ENCODE data around the gene OR52K2.
"Not testable (repeated sequence)": the region's sequence is repeated elsewhere in the genome, so short reads cannot be mapped to it uniquely, and the experiment has no call there.

OR52K2 gene

DNA sequence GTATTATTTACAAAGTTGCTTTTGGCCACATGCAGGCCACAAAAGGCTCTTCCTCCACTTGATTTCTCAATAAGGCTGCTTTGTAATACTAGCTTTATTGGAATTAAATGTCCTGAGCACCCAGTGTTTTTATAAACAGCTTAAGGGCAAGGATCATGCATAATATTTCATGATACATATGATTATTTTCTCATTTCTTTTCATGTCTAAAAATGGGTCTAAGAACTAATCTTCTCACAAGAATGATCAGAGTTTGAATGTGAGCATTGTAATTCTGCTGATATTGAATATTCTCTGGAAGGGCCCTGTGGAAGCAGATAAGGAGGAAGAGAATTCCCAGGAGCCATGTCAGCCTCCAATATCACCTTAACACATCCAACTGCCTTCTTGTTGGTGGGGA lies at the start of gene OR52K2:
Gene OR52K2, plus strand, starts transcription at position 301 of the 400 bp plus-strand sequence. Its CDS starts 45 bp downstream, at position 346.
- Histone ChIP-seq H3K9me3 (ENCODE audit: control insufficient read depth, low read length) (no peaks in the 10 kb centered on the region), H3K27me3 (replicated peaks; ENCODE audit: control insufficient read depth, insufficient read depth, low read length) (no peaks in the 10 kb centered on the region), H3K4me1 (ENCODE audit: control insufficient read depth, insufficient read depth, low read length) (no peaks in the 10 kb centered on the region), H3K9ac (ENCODE audit: low read length) (no peak within 1 kb of the TSS), H3K4me3 (ENCODE audit: low read length) (no peak within 1 kb of the TSS), H3K36me3 (ENCODE audit: control insufficient read depth, insufficient read depth, low read length, severe bottlenecking) (no peaks in the 10 kb centered on the region)
- DNase-seq (ENCODE audit: low read depth): no peak

DNA sequence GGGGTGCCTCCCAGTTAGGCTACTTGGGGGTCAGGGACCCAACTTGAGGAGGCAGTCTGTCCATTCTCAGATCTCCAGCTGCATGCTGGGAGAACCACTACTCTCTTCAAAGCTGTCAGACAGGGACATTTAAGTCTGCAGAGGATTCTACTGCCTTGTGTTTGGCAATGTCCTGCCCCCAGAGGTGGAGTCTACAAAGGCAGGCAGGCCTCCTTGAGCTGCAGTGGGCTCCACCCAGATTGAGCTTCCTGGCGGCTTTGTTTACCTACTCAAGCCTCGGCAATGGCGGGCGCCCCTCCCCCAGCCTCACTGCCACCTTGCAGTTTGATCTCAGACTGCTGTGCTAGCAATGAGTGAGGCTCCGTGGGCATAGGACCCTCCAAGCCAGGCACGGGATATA lies 42.9 kb upstream of the OR52K2 start:
- not testable (repeated sequence) for H3K36me3 ChIP-seq (ENCODE audit: control insufficient read depth, insufficient read depth, low read length, severe bottlenecking); DNase-seq (ENCODE audit: low read depth)

DNA sequence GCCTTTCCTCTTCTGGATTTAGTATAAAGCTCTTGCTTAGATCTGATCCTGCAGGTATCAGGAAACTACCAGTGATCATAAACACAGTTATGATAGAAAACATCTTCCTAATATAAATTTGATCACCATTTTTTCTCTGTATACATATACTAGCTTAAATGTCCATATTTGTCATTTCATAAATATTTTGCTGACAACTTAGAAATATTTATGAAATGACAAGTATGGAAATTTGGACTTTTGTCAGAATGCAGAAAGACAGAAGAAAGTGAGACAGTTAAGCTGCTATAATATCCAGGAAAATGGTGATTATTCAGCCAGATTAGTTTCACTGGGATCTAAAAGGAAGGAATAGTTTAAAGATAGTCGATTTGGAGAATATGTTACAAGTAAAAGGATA lies 32.8 kb upstream of the OR52K2 start:
- Histone ChIP-seq H3K9me3 (ENCODE audit: control insufficient read depth, low read length) (no peaks in the 10 kb centered on the region), H3K4me3 (ENCODE audit: low read length) (no peak overlapping the region), H3K27me3 (replicated peaks; ENCODE audit: control insufficient read depth, insufficient read depth, low read length) (no peaks in the 10 kb centered on the region), H3K36me3 (ENCODE audit: control insufficient read depth, insufficient read depth, low read length, severe bottlenecking) (no peaks in the 10 kb centered on the region), H3K9ac (ENCODE audit: low read length) (no peak overlapping the region), H3K4me1 (ENCODE audit: control insufficient read depth, insufficient read depth, low read length) (no peaks in the 10 kb centered on the region)
- DNase-seq (ENCODE audit: low read depth): no peak

More for the DNA sequence above, 42.9 kb upstream of the OR52K2 start:
- H3K9ac ChIP-seq (ENCODE audit: low read length); H3K4me1 ChIP-seq (ENCODE audit: control insufficient read depth, insufficient read depth, low read length); H3K27me3 ChIP-seq (replicated peaks; ENCODE audit: control insufficient read depth, insufficient read depth, low read length); H3K9me3 ChIP-seq (ENCODE audit: control insufficient read depth, low read length); H3K4me3 ChIP-seq (ENCODE audit: low read length): not testable (repeated sequence)

DNA sequence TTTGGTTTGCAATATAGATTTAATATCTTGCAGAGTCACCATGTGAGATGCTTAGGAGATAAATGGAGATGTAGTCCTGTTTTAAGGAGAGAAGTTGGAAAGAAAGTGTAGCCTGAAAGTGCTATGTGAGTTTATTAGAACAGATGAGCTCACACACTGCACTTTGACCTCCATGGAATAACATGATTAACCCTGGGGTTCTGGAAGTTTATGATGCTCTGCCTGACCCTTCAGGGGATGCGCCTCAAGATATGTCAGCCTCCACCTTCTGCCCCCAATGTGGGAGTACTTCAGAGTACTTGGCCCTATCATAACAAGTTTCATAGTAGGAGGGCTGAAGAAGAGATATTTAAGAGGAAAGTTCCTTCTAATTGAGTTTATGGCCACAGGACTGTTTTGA lies 32.3 kb upstream of the OR52K2 start:
- Histone ChIP-seq H3K9me3 (ENCODE audit: control insufficient read depth, low read length) (no peaks in the 10 kb centered on the region), H3K4me3 (ENCODE audit: low read length) (no peak overlapping the region), H3K36me3 (ENCODE audit: control insufficient read depth, insufficient read depth, low read length, severe bottlenecking) (no peaks in the 10 kb centered on the region), H3K27me3 (replicated peaks; ENCODE audit: control insufficient read depth, insufficient read depth, low read length) (no peaks in the 10 kb centered on the region), H3K4me1 (ENCODE audit: control insufficient read depth, insufficient read depth, low read length) (no peaks in the 10 kb centered on the region), H3K9ac (ENCODE audit: low read length) (no peak overlapping the region)
- DNase-seq (ENCODE audit: low read depth): no peak

DNA sequence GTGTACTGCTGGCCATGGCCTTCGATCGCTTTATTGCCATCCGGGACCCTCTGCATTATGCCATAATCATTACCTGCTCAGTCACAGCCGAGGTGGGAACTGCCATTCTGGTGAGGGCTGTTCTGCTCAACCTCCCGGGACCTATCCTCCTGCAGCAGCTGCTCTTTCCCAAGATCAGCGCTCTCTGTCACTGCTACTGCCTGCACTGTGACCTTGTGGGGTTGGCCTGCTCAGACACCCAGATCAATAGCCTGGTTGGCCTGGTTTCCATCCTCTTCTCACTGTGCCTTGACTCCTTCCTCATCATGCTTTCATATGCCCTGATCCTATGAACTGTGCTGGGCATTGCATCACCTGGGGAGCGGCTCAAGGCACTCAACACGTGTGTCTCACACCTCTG lies 30.7 kb upstream of the OR52K2 start:
- Histone ChIP-seq H3K36me3 (ENCODE audit: control insufficient read depth, insufficient read depth, low read length, severe bottlenecking) (no peaks in the 10 kb centered on the region), H3K4me3 (ENCODE audit: low read length) (no peak overlapping the region), H3K4me1 (ENCODE audit: control insufficient read depth, insufficient read depth, low read length) (no peaks in the 10 kb centered on the region), H3K9me3 (ENCODE audit: control insufficient read depth, low read length) (no peaks in the 10 kb centered on the region), H3K9ac (ENCODE audit: low read length) (no peak overlapping the region), H3K27me3 (replicated peaks; ENCODE audit: control insufficient read depth, insufficient read depth, low read length) (no peaks in the 10 kb centered on the region)
- no peak for DNase-seq (ENCODE audit: low read depth)

DNA sequence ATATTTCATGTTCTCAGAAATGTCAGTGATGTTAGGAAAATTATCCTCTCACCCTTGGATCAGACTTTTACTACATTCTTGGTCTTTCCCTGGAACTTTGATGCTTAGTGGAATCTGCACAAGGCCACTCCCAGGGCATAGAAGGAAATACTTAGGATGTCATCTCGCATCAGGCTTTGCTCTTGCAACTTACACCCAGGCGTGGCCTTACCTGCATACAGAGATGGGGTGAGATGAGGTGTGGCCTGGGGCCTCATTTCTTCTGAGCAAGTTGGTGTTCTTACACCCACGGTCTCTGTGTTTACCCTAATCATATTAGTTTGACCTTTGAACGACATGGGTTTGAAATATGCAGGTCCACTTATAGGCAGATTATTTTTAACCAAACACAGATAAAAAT lies 19.0 kb upstream of the OR52K2 start:
- Histone ChIP-seq H3K4me3 (ENCODE audit: low read length) (no peak overlapping the region), H3K9me3 (ENCODE audit: control insufficient read depth, low read length) (no peaks in the 10 kb centered on the region), H3K36me3 (ENCODE audit: control insufficient read depth, insufficient read depth, low read length, severe bottlenecking) (no peaks in the 10 kb centered on the region), H3K27me3 (replicated peaks; ENCODE audit: control insufficient read depth, insufficient read depth, low read length) (peaks cover 3% of the 10 kb centered on the region), H3K4me1 (ENCODE audit: control insufficient read depth, insufficient read depth, low read length) (no peaks in the 10 kb centered on the region), H3K9ac (ENCODE audit: low read length) (no peak overlapping the region)
- no peak for DNase-seq (ENCODE audit: low read depth)

DNA sequence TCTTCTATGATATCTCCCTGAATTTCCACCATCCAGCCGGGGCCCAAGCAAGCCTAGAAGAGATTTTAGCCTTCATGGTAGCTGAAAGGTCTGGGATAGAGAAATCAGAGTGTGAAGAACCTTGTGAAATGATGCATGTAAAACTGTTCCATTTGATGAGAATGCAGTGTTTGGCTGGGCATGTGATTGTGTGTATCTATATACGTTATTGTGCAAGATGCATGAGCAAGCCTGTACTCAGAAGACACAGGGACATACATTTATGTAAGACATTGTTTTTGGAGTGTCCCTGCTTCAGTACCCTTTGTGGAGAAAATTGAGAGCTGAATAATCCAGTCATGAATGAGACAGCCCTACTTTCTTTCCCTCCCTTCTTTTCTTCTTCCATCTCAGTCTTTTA lies 15.2 kb upstream of the OR52K2 start:
- H3K36me3 ChIP-seq (ENCODE audit: control insufficient read depth, insufficient read depth, low read length, severe bottlenecking): no peaks in the 10 kb centered on the region
- peaks cover 6% of the 10 kb centered on the region for H3K27me3 ChIP-seq (replicated peaks; ENCODE audit: control insufficient read depth, insufficient read depth, low read length)
- no peak overlapping the region for H3K9ac ChIP-seq (ENCODE audit: low read length)
- H3K4me3 ChIP-seq (ENCODE audit: low read length): no peak overlapping the region
- H3K4me1 ChIP-seq (ENCODE audit: control insufficient read depth, insufficient read depth, low read length): no peaks in the 10 kb centered on the region
- no peaks in the 10 kb centered on the region for H3K9me3 ChIP-seq (ENCODE audit: control insufficient read depth, low read length)
- DNase-seq (ENCODE audit: low read depth): no peak

DNA sequence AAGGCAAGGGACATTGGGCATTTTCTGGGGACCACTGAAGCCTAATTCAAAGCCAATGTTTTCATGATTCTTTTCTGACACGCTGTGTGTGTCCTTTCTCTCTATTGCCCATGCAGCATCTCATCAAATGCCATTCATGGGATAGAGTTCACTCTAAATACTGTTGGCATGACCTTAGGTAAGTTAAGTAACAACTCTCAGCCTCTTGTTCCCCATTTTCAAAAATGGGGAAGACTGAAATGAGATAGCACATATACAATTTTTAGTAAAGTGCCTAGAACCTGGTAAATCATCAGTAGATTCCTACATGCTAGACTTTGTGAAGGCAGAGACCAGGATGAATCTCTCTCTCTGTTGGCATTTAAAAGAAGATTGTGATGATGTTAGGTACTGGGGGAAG lies 12.7 kb upstream of the OR52K2 start:
- Histone ChIP-seq H3K36me3 (ENCODE audit: control insufficient read depth, insufficient read depth, low read length, severe bottlenecking) (no peaks in the 10 kb centered on the region), H3K27me3 (replicated peaks; ENCODE audit: control insufficient read depth, insufficient read depth, low read length) (peaks cover 6% of the 10 kb centered on the region), H3K9me3 (ENCODE audit: control insufficient read depth, low read length) (no peaks in the 10 kb centered on the region), H3K4me1 (ENCODE audit: control insufficient read depth, insufficient read depth, low read length) (no peaks in the 10 kb centered on the region), H3K9ac (ENCODE audit: low read length) (no peak overlapping the region), H3K4me3 (ENCODE audit: low read length) (no peak overlapping the region)
- no peak for DNase-seq (ENCODE audit: low read depth)

DNA sequence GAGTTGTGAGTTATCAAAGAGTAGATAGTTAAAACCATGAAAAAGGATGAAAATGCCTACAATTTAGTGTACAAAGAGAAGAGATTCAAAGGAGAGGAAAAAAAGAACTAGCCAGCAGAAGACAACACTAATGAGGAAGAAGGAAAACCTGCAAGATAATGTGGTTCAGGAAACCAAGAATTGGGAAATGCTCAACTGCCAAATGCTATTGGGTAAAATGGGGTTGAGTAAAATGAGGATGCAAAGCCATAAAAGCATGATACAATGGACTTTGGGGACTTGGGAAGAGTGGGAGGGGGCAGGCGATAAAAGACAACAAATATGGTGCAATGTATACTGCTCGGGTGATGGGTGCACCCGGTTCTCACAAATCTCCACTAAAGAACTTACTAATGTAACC lies 7.6 kb upstream of the OR52K2 start:
- no peak overlapping the region for H3K9ac ChIP-seq (ENCODE audit: low read length)
- H3K4me1 ChIP-seq (ENCODE audit: control insufficient read depth, insufficient read depth, low read length): no peaks in the 10 kb centered on the region
- no peaks in the 10 kb centered on the region for H3K36me3 ChIP-seq (ENCODE audit: control insufficient read depth, insufficient read depth, low read length, severe bottlenecking)
- no peak overlapping the region for H3K4me3 ChIP-seq (ENCODE audit: low read length)
- H3K9me3 ChIP-seq (ENCODE audit: control insufficient read depth, low read length): no peaks in the 10 kb centered on the region
- no peak for DNase-seq (ENCODE audit: low read depth)
- no peaks in the 10 kb centered on the region for H3K27me3 ChIP-seq (replicated peaks; ENCODE audit: control insufficient read depth, insufficient read depth, low read length)

DNA sequence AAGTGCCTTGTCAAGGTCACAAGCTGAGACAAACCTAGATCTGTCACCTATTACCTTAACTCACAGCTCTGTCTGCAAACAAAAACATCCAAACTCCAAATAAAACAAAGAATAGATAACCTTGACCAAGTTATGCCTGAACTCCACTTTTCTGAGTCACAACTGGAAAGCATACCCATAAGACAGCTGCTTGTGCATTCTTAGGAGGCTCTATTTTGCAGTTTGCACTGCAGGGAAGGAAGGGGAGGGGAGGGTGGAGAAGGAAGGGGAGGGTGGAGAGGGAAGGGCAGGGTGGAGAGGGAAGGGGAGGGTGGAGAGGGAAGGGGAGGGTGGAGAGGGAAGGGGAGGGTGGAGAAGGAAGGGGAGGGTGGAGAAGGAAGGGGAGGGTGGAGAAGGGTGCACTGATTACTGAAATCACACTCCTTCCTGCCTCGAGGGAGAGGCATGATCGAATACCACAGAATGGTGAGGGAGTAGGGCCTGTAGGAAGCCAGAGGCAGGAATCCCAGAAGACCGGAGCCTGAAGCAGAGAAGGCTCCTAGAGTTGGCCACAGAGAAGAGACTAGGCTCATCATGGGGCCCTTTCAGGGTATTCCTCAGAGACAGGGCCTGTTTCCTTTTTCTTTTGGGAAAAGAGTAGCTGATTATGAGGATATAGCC lies 5.7 kb upstream of the OR52K2 start:
- no peaks in the 10 kb centered on the region for H3K36me3 ChIP-seq (ENCODE audit: control insufficient read depth, insufficient read depth, low read length, severe bottlenecking)
- no peak for DNase-seq (ENCODE audit: low read depth)
- H3K4me1 ChIP-seq (ENCODE audit: control insufficient read depth, insufficient read depth, low read length): no peaks in the 10 kb centered on the region

DNA sequence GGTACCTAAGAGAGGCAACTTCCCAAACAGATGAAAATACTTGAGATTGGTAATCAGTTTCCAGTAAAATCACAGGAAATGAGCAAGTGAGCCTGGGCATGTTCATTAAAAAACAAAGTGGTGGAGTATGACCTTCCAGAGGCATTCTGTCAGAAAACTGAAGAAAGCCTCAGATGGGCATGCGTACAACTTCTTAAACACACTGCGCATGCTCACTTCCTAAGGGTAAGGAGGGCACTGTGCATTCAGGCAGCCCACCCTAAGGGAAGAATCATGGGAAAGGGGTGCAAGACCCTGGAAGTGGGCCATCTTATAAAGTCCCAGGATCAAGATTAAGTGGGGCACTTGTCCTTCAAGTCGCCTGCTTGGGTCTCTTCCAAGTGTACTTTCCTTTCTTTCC lies 4.0 kb downstream of the OR52K2 start:
- Histone ChIP-seq H3K27me3 (replicated peaks; ENCODE audit: control insufficient read depth, insufficient read depth, low read length) (no peaks in the 10 kb centered on the region), H3K4me1 (ENCODE audit: control insufficient read depth, insufficient read depth, low read length) (no peaks in the 10 kb centered on the region)
- no peak for DNase-seq (ENCODE audit: low read depth)

More for the DNA sequence above, 5.7 kb upstream of the OR52K2 start:
- no peaks in the 10 kb centered on the region for H3K27me3 ChIP-seq (replicated peaks; ENCODE audit: control insufficient read depth, insufficient read depth, low read length)
- H3K4me3 ChIP-seq (ENCODE audit: low read length): no peak overlapping the region
- no peaks in the 10 kb centered on the region for H3K9me3 ChIP-seq (ENCODE audit: control insufficient read depth, low read length)
- no peak overlapping the region for H3K9ac ChIP-seq (ENCODE audit: low read length)

DNA sequence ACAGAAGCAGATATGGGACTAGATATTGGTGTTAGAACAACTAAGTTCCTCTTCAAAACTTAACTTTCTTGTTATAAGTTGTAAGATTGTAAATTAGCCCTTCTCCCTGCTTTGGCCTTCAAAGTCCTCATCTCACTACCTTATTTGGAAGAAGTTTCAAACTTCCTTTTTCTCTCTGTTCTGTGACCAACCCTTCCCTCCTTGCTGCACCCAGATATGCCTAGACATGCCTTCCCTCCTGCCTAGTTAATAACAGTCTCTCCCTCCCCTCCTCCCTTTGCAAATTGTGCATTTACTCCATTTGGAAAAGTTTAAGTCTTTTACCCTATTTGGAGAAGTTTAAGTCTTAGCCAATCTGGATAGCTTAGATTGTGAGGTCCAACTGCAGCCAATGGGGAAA lies 4.9 kb downstream of the OR52K2 start:
- H3K9ac ChIP-seq (ENCODE audit: low read length): no peak overlapping the region
- DNase-seq (ENCODE audit: low read depth): no peak
- peaks cover 8% of the 10 kb centered on the region for H3K9me3 ChIP-seq (ENCODE audit: control insufficient read depth, low read length)
- H3K4me3 ChIP-seq (ENCODE audit: low read length): no peak overlapping the region
- H3K27me3 ChIP-seq (replicated peaks; ENCODE audit: control insufficient read depth, insufficient read depth, low read length): no peaks in the 10 kb centered on the region
- no peaks in the 10 kb centered on the region for H3K36me3 ChIP-seq (ENCODE audit: control insufficient read depth, insufficient read depth, low read length, severe bottlenecking)
- H3K4me1 ChIP-seq (ENCODE audit: control insufficient read depth, insufficient read depth, low read length): no peaks in the 10 kb centered on the region

More for the DNA sequence above, 4.0 kb downstream of the OR52K2 start:
- no peak overlapping the region for H3K4me3 ChIP-seq (ENCODE audit: low read length)
- peaks cover 8% of the 10 kb centered on the region for H3K9me3 ChIP-seq (ENCODE audit: control insufficient read depth, low read length)
- no peak overlapping the region for H3K9ac ChIP-seq (ENCODE audit: low read length)
- no peaks in the 10 kb centered on the region for H3K36me3 ChIP-seq (ENCODE audit: control insufficient read depth, insufficient read depth, low read length, severe bottlenecking)
